Urinary bladder (tissue), 4 donors: ENCODE measurements around the gene HDLBP. TPM values are rescaled to one million over a fixed set of nuclear protein-coding genes. Genes with fewer than 3 reads are reported as not detected.

Source experiments
- DNase-seq: peaks from one replicate; pipeline ENCODE4 v3.0.0-alpha.2; 2015; ENCODE audit errors: extremely low spot score
- H3K27ac ChIP-seq: one replicate; pipeline ENCODE4 v1.5.1; 2013; ENCODE audit warnings: low read depth, mild to moderate bottlenecking, moderate library complexity
- H3K36me3 ChIP-seq: one replicate; pipeline ENCODE4 v1.6.1; 2013; ENCODE audit warnings: mild to moderate bottlenecking, moderate library complexity; ENCODE audit not compliant: insufficient read depth
- H3K4me1 ChIP-seq: one replicate; pipeline ENCODE4 v1.6.1; 2013; ENCODE audit warnings: mild to moderate bottlenecking, moderate library complexity; ENCODE audit not compliant: insufficient read depth
- H3K4me3 ChIP-seq: one replicate; pipeline ENCODE4 v1.5.1; 2013; ENCODE audit warnings: low read depth, low read length
- WGBS: extraction: QIAGEN DNeasy Blood & Tissue Kit; methylation state at CpG from one replicate; pipeline ENCODE4 v1.1.7; 2013; 5-methylcytosine and 5-hydroxymethylcytosine counted together
- polyA plus RNA-seq: library from polyadenylated mRNA; stranded (reverse); fragments of 200-250 nt; gene quantifications from one replicate; pipeline ENCODE4 v1.2.3, GENCODE V29; 2013
- total RNA-seq: library from RNA; depleted of rRNA; stranded (reverse); fragments of >200 nt; gene quantifications from one replicate; pipeline ENCODE4 v1.2.3, GENCODE V29; 2014
- donor health status: healthy with polysubstance abuse.
- donor health status: healthy.

Gene HDLBP
- total and polyA plus RNA-seq, 2 donors, result 199 to 588 TPM

GRCh38 chr2:241178961-241179360, 136.5 kb downstream of the HDLBP start:
- H3K36me3 ChIP-seq, result peaks cover 3% of the 10 kb centered on the region
- H3K27ac ChIP-seq, result no peak overlapping the region
- H3K4me1 ChIP-seq, result no peaks in the 10 kb centered on the region
- DNase-seq, result no peak
- no peak overlapping the region for H3K4me3 ChIP-seq
- 44% methylated on average over 4 of the region's 4 CpGs for WGBS

GRCh38 chr2:241177526-241178334, 137.7 kb downstream of the HDLBP start:
- 97% methylated on average over 12 of the region's 12 CpGs for WGBS
- DNase-seq, result no peak
- Histone ChIP-seq H3K4me1 (no peaks in the 10 kb centered on the region), H3K4me3 (no peak overlapping the region), H3K36me3 (peaks cover 3% of the 10 kb centered on the region), H3K27ac (no peak overlapping the region)

Other genes starting within 250 kb of the HDLBP start
- gene MTERF4, start 213.4 kb downstream of the HDLBP start, total RNA-seq, result 41.3 TPM
- gene MTERF4, start 213.4 kb downstream of the HDLBP start, polyA plus RNA-seq, result 35.7 TPM
- gene PASK, start 166.2 kb downstream of the HDLBP start, total RNA-seq, result 4.8 TPM
- gene PASK, start 166.2 kb downstream of the HDLBP start, polyA plus RNA-seq, result 3.6 TPM
- gene PPP1R7, start 165.2 kb downstream of the HDLBP start, total RNA-seq, result 20.7 TPM
- 83.2 TPM for gene PPP1R7, start 165.2 kb downstream of the HDLBP start, polyA plus RNA-seq
- gene ANO7, start 127.0 kb downstream of the HDLBP start, total RNA-seq, result 0.58 TPM
- gene ANO7, start 127.0 kb downstream of the HDLBP start, polyA plus RNA-seq, result 1.2 TPM
- gene SEPTIN2, start 253 bp upstream of the HDLBP start, total RNA-seq, result 677 TPM
- gene SEPTIN2, start 253 bp upstream of the HDLBP start, polyA plus RNA-seq, result 236 TPM
- gene FARP2, start 40.6 kb upstream of the HDLBP start, total RNA-seq, result 51.7 TPM
- 16.2 TPM for gene FARP2, start 40.6 kb upstream of the HDLBP start, polyA plus RNA-seq
- gene STK25, start 192.9 kb upstream of the HDLBP start, total RNA-seq, result 102 TPM
- 166 TPM for gene STK25, start 192.9 kb upstream of the HDLBP start, polyA plus RNA-seq
- gene BOK, start 243.1 kb upstream of the HDLBP start, total RNA-seq, result 16.7 TPM
- 95.8 TPM for gene BOK, start 243.1 kb upstream of the HDLBP start, polyA plus RNA-seq